ENCODE data around the gene DCLK1. TPM values are rescaled to one million over a fixed set of nuclear protein-coding genes. Genes with fewer than 3 reads are reported as not detected.

Gene DCLK1
- total RNA-seq, 1 experiment from 2014 or later: 0.10 TPM

GRCh38 chr13:36033035-36033434 is 98.1 kb downstream of the DCLK1 start:
- H4K20me1 ChIP-seq (ENCODE audit: insufficient read depth): no peaks in the 10 kb centered on the region
- POLR2A ChIA-PET: no interaction called here

GRCh38 chr13:36031490-36031889 is 99.7 kb downstream of the DCLK1 start:
- H3K9me3 ChIP-seq (ENCODE audit: control insufficient read depth in 1 of 2, insufficient read depth in 1 of 2, low read depth in 1 of 2, low read length in 2 of 2): peaks cover 0 to 3% of the 10 kb centered on the region in 2 experiments; a peak in 1 of 4 replicates
- H4K20me1 ChIP-seq (ENCODE audit: insufficient read depth): no peaks in the 10 kb centered on the region
- no TSS peak for BruUV-seq (replicated peaks)
- RAD21 ChIA-PET (ENCODE audit: low non-redundant PET in 1 of 2, low total read pairs in 2 of 2, uncharacterized antibody in 2 of 2, unreplicated experiment in 2 of 2): no interaction called here
- no peaks in the 10 kb centered on the region for H3K36me3 ChIP-seq (ENCODE audit: control insufficient read depth in 1 of 2, insufficient read depth in 2 of 2, low read length in 2 of 2)
- no peaks in the 10 kb centered on the region for H3K79me2 ChIP-seq (ENCODE audit: insufficient read depth, low read length)
- H3K27me3 ChIP-seq (ENCODE audit: insufficient read depth, low read length): no peaks in the 10 kb centered on the region
- intact Hi-C loops (cut with micrococcal nuclease): no loop called here
- ATAC-seq (no peak), DNase-seq (ENCODE audit: low read depth, low spot score) (no peak)
- no peak overlapping the region for H3K4me2 ChIP-seq (ENCODE audit: low read length)
- CTCF ChIA-PET: no interaction called here
- no peak overlapping the region for H3K4me3 ChIP-seq (replicated peaks in 1 of 2; ENCODE audit: low read depth in 1 of 2, low read length in 2 of 2)
- no peak overlapping the region for H2AFZ ChIP-seq (ENCODE audit: low read depth, low read length, poor library complexity, severe bottlenecking)
- no peak overlapping the region for H3K27ac ChIP-seq (ENCODE audit: low read depth, low read length)
- no peaks in the 10 kb centered on the region for H3K9me2 ChIP-seq (ENCODE audit: insufficient read depth)
- no peaks in the 10 kb centered on the region for H3K4me1 ChIP-seq (ENCODE audit: control insufficient read depth in 1 of 2, insufficient read depth in 2 of 2, low read length in 2 of 2)
- POLR2A ChIA-PET: no interaction called here
- H3K9ac ChIP-seq (ENCODE audit: low read length): no peak overlapping the region
- TF ChIP-seq SIN3A (IDR thresholded peaks at IDR 0.05; ENCODE audit: low read depth): no peak
- TF ChIP-seq EZH2 (IDR thresholded peaks at IDR 0.05): no peak
- TF ChIP-seq SP1 (IDR thresholded peaks at IDR 0.05; ENCODE audit: low read depth): no peak
- no peak for TF ChIP-seq ZFX (IDR thresholded peaks at IDR 0.05)
- no peak for TF ChIP-seq EZH2phosphoT487 (IDR thresholded peaks at IDR 0.05; ENCODE audit: borderline replicate concordance)
- TF ChIP-seq POLR2A (IDR thresholded peaks at IDR 0.05; ENCODE audit: borderline replicate concordance, extremely low read depth, insufficient read depth, insufficient read length): no peak
- no peak for TF ChIP-seq REST (IDR thresholded peaks at IDR 0.05; ENCODE audit: low read depth)
- TF ChIP-seq SRF (IDR thresholded peaks at IDR 0.05; ENCODE audit: low read depth): no peak
- TF ChIP-seq ZNF274 (IDR thresholded peaks at IDR 0.05; ENCODE audit: low read depth, low read length): no peak
- TF ChIP-seq POLR2AphosphoS5 (IDR thresholded peaks at IDR 0.05; ENCODE audit: low read depth, low read length): no peak
- TF ChIP-seq ATF3 (IDR thresholded peaks at IDR 0.05): no peak
- TF ChIP-seq RAD21 (IDR thresholded peaks at IDR 0.05; ENCODE audit: low read depth): no peak
- no peak for TF ChIP-seq FOSL1 (IDR thresholded peaks at IDR 0.05; ENCODE audit: low read depth)
- TF ChIP-seq MAX (IDR thresholded peaks at IDR 0.05): no peak

More at GRCh38 chr13:36033035-36033434, 98.1 kb downstream of the DCLK1 start:
- no peak overlapping the region for H3K4me2 ChIP-seq (ENCODE audit: low read length)
- ATAC-seq: no peak
- H3K36me3 ChIP-seq (ENCODE audit: control insufficient read depth in 1 of 2, insufficient read depth in 2 of 2, low read length in 2 of 2): no peaks in the 10 kb centered on the region
- no peaks in the 10 kb centered on the region for H3K9me2 ChIP-seq (ENCODE audit: insufficient read depth)
- no TSS peak for BruUV-seq (replicated peaks)
- H3K4me1 ChIP-seq (ENCODE audit: control insufficient read depth in 1 of 2, insufficient read depth in 2 of 2, low read length in 2 of 2): no peaks in the 10 kb centered on the region
- intact Hi-C loops (cut with micrococcal nuclease): no loop called here
- H3K27me3 ChIP-seq (ENCODE audit: insufficient read depth, low read length): no peaks in the 10 kb centered on the region
- no peak for DNase-seq (ENCODE audit: low read depth, low spot score)
- CTCF ChIA-PET: no interaction called here
- RAD21 ChIA-PET (ENCODE audit: low non-redundant PET in 1 of 2, low total read pairs in 2 of 2, uncharacterized antibody in 2 of 2, unreplicated experiment in 2 of 2): no interaction called here
- no peaks in the 10 kb centered on the region for H3K79me2 ChIP-seq (ENCODE audit: insufficient read depth, low read length)
- H3K27ac ChIP-seq (ENCODE audit: low read depth, low read length): no peak overlapping the region
- peaks cover 0 to 3% of the 10 kb centered on the region in 2 experiments; a peak in 1 of 4 replicates for H3K9me3 ChIP-seq (ENCODE audit: control insufficient read depth in 1 of 2, insufficient read depth in 1 of 2, low read depth in 1 of 2, low read length in 2 of 2)
- TF ChIP-seq YY1 (IDR thresholded peaks at IDR 0.05; ENCODE audit: extremely low read depth, insufficient replicate concordance, low read depth, low read length) (no peak), ELF1 (IDR thresholded peaks at IDR 0.05; ENCODE audit: borderline replicate concordance, low read depth) (no peak), MAX (IDR thresholded peaks at IDR 0.05) (no peak), ZFX (IDR thresholded peaks at IDR 0.05) (no peak)
- H3K4me3 ChIP-seq (replicated peaks in 1 of 2; ENCODE audit: low read depth in 1 of 2, low read length in 2 of 2): no peak overlapping the region
- no peak overlapping the region for H2AFZ ChIP-seq (ENCODE audit: low read depth, low read length, poor library complexity, severe bottlenecking)
- no peak overlapping the region for H3K9ac ChIP-seq (ENCODE audit: low read length)
